CD4-positive, alpha-beta T cell treated with Interleukin-4 for 1 hour (primary cell): Measurements from ENCODE around the gene RANBP3.
"Not testable (repeated sequence)": the region's sequence is repeated elsewhere in the genome, so short reads cannot be mapped to it uniquely, and the experiment has no call there.

Experiments
- DNase-seq, 2 donors: peaks; one replicate each; pipeline ENCODE4 v3.0.0-alpha.2; 2020 to 2022

RANBP3 gene

DNA sequence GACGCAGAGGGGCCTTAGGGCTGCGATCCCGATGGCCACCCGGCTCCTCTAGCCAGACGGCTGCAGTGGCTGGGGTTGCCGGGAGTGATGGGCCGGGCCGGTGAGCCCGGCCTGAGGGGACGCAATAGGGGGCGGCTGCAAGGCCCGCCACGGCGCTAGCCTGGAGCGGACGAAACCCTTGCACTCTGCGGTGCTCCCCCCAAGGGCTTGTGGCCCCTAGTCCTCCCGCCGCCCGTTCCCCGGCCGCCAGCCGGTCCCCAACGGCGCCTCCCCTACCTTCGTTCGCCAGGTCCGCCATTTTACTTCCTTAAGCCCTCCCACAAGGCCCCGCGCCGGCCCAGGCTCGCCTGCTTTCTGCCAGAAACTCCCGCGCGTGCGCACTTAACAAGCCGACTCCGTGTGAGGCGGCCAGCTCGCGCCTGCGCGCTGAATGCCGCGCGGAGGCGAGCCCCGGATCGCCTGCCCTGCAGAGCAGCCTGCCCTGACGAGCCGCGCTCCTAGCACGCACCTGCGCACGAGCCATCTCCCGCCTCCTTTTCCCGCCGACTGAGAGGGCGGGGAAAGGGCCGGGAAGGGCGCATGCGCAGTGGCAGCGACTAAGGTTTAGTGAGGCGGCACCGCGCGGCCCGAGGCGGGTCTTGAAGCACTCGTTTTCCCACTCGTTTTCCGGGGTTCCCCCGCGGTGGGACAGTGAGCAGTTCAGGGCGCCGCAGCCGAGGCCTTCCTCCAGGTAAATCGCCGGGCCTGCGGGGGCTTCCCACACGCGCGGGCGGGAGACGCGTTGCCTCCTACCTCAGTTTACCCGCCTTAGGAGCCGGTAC is at the start of gene RANBP3:
RANBP3 (minus strand) TSS at position 356 of the 821 bp plus-strand sequence; CDS start at position 298, 58 bp downstream.
- DNase-seq = peak; percentile 99 to 100

DNA sequence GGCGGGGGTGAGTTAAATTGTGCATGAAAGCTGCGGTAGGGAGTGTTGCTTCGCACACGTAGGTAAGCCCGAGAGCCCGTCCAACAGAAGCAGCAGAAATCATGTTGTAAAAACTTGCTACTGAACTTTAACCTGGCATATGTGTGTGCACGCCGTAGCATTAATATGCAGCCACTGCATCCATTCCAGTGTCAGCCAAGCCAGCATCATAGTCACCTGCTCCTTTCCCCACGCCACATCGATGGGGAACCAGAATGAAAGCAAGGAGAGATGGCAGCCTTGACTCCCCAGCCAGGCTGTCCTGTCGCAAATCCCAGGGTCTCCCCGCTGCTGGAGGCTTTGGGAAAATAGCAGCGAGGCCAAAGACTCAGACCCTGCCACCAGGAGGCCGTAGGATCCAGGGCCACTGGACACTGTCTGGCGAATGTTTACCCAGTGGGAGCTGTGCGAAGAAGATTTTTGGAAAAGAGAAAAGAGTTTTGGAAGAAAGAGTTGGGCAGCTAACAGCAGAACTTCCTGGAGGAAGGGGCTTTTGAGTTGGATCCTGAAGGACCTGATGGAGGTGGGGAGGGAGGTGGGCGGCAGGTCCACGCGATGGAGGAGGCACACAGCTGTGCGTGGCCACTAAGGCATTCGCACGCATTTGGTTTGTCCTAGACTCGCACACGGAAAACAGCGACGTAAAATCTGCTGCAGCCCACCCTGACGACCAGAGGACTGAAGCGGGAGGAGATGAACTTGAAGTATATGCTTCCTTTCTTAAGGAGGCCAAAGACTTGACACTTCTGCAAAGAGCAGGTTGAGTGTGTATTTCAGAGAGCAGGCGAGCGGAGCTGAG is 48.7 kb upstream of the RANBP3 start:
- DNase-seq = no peak

DNA sequence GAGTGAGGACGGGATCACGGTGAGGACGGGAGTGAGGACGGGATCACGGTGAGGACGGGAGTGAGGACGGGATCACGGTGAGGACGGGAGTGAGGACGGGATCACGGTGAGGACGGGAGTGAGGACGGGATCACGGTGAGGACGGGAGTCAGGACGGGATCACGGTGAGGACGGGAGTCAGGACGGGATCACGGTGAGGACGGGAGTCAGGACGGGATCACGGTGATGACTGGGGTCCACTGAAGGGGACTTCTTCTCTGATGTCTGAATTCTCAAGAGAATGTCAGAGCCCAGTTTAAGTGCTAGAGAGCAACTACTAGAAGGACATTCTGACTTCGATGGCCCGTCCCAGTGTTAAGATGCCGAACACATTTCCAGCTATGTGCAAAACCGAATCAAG is 46.8 kb upstream of the RANBP3 start:
- not testable (repeated sequence) for DNase-seq

DNA sequence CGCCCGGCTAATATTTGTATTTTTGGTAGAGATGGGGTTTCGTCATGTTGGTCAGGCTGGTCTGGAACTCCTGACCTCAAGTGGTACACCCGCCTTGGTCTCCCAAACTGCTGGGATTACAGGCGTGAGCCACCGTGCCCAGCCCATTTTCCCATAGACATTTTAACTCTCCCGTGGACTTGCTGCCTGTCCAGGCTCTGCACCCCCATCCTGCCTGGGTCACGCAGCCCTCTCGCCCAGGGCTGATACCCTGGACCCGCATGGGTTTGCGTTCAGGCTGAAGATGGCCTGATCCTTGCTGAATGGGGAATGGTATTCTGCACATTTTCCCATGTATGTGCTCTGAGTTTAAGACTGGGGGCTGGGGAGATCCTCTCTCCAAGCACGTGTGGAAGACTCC is 46.0 kb upstream of the RANBP3 start:
- no peak for DNase-seq

GRCh38 chr19:6023085-6023682 is 45.2 kb upstream of the RANBP3 start:
- no peak for DNase-seq

GRCh38 chr19:6022570-6023064 is 44.7 kb upstream of the RANBP3 start:
- no peak for DNase-seq

DNA sequence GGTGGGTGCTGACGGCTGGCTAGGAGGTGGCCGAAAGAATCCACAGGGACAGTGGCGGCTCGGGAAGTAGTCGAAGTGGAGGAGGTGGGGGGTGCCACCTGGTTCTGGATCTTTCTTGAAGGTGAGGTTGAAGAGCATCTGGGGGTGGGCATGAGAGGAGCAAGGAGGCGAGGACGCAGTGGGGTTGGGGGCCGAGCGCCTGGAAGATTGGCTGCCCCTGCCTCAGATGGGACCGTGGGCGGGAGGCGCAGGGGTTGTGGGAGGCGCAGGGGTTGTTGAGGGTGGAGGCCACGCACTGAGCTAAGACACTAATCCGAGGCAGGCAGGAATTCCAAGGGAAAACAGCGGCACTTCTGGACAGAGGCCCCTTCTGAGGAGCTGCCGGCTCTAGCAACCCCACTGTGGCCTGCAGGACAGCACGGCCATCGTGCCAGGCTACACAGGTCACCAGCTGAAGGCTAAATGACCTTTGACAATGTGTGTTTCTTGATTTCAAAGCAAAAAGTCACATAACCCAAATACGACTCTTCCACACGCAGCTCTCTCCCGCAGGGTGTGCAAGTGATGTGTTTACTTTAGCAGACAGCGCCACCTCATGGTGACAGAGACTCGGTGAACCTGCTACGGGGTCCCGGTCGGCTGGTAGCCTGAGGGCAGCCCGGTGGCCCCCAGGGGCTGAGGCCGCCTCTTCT is 44.1 kb upstream of the RANBP3 start:
- DNase-seq = peak; percentile 72 to 80

DNA sequence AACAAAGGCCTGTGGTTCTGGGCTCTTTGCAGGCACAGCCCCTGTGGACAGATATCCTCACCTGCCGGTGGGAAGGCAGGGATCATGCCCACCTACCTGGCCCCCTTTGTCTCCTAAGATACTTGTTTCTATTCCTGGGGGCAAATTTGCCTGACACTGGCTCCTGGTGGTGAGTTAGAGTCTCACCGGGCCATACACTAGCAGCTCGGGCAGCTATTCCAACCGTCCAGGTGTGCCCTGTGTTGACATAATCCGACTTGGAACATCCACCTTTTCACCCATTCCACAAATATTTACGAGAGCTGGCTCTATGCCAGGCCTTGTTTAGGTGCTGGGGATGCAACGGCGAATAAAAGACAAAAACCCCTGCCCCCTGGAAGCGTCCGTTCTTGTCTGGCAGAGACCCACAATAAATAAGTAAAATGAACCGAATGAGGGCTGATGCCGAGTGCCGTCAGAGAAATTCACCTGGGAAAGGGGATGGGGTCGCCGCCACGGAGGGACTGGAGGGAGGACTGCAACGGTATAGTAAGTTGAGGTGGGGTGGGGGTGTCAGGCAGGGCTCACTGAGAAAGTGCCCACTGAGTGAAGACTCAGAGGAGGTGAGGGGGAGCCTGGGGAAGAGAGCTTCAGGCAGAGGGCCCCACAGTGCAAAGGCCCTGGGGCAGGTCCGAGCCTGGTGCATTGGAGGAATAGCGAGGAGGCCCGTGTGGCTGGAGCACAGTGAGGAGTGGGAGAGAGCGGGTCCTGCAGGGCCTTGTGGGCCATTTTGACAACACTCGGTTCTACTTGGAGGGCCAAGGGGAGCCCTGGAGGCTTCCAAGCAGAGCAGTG is 43.2 kb upstream of the RANBP3 start:
- no peak for DNase-seq

GRCh38 chr19:6020166-6020882 is 42.4 kb upstream of the RANBP3 start:
- DNase-seq = no peak

GRCh38 chr19:6018786-6019185 is 40.8 kb upstream of the RANBP3 start:
- DNase-seq = no peak

GRCh38 chr19:6017576-6017975 is 39.6 kb upstream of the RANBP3 start:
- DNase-seq = no peak

- no peak for DNase-seq
Observed at GRCh38 chr19:6015841-6016545, 38.1 kb upstream of the RANBP3 start.

- DNase-seq = no peak
Observed at GRCh38 chr19:6014551-6015135, 36.7 kb upstream of the RANBP3 start.

DNA sequence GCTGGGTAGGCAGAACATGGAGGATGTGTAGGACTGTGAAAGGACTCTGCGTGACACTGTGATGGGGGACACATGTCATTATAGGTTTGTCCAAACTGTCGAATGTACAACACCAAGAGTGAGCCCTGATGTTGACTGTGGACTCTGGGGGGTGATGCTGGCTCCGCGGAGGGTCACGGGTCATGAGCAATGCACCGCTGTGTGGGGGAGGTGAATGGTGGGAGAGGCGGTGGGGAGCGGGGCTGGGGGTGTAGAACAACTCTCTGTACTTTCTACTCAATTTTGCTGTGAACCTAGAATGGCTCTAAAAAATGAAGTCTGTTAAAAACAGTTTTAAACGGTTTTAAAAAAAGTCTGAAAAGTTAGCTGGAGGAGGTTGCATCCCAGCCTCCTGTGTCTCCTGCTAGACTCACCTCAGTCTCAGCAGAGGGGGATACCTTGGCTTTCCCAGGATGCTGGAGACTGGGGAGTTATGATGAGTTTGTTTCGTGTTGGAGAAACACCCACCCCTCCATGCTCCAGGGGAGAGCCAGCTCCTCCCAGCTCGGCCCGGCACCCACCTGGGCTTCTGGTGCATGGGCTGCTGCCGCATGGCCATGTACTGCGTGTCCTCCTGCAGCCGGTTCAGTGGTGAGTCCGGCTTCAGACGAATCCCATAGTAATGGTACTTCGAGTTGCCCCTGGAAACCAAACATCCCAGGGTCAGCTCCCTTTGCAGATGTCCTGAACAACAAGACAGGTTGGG is 34.7 kb upstream of the RANBP3 start:
- DNase-seq = no peak

- DNase-seq = no peak
Observed at GRCh38 chr19:6011794-6012193, 33.9 kb upstream of the RANBP3 start.

GRCh38 chr19:6011206-6011605 is 33.3 kb upstream of the RANBP3 start:
- DNase-seq = no peak

DNA sequence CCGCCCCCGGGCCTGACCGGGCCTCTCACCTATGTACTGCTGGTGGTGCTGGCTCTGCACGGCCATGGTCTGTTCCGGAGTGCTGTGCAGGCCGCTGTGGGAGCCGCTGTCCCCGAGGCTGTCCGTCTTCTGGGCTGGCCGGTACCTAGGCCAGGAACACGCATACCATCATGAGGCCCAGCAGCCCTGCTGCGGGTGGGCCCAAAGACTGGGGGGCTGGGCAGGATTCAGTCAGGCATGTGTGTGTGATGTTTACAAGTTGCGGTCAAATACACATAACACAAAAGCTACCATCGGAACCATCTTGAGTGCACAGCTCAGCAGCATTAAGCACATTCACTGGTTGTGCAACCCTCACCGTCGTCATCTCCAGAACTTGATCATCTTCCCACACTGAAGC is 32.2 kb upstream of the RANBP3 start:
- no peak for DNase-seq

GRCh38 chr19:6007866-6008265 is 29.9 kb upstream of the RANBP3 start:
- no peak for DNase-seq

- no peak for DNase-seq
Observed at GRCh38 chr19:6006896-6007295, 29.0 kb upstream of the RANBP3 start.
